GM12874 (cell line): ENCODE results near the gene DGKZ.

Experiments used
- TF ChIP-seq, protein P1 (sequence below): IDR thresholded peaks from 2 replicates; pipeline ENCODE4 v1.5.1; 2011; ENCODE audit warnings: low read depth, mild to moderate bottlenecking, control low read depth, low read length, moderate library complexity; ENCODE audit not compliant: insufficient read depth

DGKZ gene

DNA sequence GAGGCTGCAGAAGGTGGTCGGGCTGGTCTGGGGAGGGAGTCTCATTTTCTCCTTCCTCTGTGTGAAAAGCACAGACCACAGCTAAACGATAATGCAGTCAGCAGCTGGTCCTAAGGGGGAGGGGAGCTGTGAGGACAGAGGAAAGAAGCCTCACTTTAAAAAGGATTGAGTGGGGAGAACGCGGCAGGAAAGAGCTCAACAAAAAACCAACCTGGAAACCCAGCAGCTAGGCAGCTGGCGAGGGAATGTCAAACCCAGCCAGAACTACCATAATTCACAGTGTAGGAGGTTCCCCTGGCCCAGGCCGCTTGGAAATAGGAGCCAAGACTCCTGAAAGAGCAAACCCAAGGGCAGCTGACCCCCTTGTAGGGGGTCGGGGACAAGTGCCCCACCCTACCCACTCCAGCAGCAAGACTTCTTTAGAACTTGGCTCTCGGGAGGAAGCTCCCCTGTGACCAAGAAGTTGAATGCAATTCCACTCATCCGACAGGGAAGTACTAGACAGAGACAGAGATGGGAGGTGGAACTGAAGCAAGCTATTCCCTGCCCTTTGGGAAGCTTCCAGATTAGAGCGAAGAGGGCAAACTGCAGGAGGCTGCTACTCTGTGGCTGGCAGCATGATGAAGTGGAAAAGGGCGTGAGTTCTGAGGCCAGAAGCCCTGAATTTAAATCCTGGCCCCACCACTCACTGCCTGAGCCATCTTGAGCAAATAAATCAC is 16.5 kb upstream of the DGKZ start:
- TF ChIP-seq, protein P1, sequence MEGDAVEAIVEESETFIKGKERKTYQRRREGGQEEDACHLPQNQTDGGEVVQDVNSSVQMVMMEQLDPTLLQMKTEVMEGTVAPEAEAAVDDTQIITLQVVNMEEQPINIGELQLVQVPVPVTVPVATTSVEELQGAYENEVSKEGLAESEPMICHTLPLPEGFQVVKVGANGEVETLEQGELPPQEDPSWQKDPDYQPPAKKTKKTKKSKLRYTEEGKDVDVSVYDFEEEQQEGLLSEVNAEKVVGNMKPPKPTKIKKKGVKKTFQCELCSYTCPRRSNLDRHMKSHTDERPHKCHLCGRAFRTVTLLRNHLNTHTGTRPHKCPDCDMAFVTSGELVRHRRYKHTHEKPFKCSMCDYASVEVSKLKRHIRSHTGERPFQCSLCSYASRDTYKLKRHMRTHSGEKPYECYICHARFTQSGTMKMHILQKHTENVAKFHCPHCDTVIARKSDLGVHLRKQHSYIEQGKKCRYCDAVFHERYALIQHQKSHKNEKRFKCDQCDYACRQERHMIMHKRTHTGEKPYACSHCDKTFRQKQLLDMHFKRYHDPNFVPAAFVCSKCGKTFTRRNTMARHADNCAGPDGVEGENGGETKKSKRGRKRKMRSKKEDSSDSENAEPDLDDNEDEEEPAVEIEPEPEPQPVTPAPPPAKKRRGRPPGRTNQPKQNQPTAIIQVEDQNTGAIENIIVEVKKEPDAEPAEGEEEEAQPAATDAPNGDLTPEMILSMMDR, result no peak

DNA sequence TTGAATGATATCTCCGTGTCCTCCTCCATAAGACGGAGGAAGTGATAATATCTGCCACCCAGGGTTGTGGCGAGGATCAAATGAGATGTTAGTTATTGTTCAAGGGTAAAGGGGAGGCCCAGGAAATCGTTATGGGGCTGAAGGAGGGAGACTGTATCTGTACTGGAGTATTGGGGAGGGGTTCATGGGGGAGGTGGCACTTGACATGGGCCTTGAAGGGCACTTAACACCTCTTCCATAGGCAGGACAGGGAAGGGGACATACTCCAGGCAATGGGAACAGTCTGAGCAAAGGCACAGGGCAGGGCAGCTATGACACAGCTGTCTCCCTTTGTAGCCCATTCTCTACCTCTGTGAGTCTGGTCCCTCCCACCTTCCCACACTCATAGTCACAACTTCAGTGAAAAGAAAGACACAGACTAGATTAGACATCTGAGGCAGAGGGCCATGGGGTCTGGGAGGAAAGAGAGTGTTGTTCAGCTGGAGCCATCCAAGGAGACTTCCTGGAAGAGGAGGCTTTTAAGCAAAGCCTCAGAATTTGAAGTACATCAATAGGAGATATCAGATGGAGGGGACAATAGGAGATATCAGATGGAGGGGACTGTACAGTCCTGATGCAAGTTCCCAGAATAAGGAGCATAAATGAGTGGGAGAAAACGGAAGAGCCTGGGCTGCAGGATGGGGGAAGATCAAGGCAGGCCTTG is 15.8 kb upstream of the DGKZ start:
- TF ChIP-seq, protein P1, result no peak

GRCh38 chr11:46332093-46332567 is 15.1 kb upstream of the DGKZ start:
- TF ChIP-seq, protein P1, result no peak

- TF ChIP-seq, protein P1, result no peak
These were observed 14.5 kb upstream of the DGKZ start for GRCh38 chr11:46332568-46333393.

DNA sequence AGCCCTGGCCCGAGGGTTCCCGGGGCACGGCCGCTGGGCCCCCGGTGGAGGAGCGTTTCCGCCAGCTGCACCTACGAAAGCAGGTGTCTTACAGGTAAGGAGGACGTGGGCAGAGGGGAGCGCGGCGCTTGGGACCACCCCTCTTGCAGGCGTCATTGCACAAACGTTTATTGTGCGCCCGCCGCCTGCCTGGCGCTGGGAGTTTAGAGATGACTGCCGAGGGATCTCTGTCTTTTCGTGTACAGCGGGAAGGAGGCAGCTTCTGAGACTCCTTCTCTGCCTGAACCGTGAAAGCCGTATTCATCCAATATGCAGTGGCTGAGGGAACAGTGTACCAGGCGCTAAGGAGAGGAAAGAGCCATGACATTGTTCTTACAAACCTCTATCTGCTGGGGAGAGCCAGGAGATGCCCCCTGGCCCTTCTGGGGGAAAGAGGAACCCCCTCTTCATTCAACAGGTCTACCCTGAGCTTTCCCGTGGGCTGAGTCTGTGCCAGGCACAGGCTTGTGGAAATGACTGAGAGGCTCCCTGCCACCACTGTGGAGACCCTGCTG is 13.8 kb upstream of the DGKZ start:
- TF ChIP-seq, protein P1, result no peak

DNA sequence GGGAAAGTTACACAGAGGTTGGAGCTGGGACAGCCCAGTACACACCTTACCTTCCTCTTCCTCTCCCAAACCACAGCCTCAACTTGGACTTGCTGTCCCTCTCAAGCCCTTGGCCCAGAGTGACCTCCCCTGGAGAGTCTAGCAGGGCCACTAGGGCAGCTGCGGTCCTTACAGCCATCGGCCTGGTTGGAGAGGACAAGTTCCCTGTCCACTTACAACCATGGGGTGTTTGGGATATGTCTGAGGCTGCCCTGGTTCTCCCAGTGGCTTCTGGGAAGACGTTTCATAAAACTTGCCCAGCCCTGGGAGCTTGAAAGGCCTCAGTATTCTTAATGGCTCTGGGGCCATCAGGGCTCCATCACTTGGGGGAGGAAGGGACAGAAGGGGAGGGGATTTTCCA is 13.1 kb upstream of the DGKZ start:
- TF ChIP-seq, protein P1, result no peak

DNA sequence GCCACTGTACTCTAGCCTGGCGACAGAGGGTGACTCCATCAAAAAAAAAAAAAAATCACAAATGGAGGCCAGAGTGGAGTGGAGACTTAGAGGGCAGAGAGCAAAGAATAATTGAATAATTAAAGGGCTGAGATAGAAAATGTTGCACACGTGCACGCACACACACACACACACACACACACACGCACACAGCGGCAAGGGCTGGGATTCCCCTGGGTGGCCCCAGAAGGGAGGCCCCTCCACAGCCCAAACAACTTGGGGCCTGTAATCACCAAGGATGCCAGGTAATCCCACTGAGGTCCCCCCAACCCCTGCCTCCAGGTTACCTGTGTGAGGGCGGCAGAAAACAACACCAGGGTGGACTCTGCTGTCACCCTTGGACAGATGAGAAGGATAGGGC is 12.0 kb upstream of the DGKZ start:
- TF ChIP-seq, protein P1, result no peak
